ENCODE measurements around the gene TRPM6.
"Not testable (repeated sequence)": the region's sequence is repeated elsewhere in the genome, so short reads cannot be mapped to it uniquely, and the experiment has no call there.

Gene TRPM6

DNA sequence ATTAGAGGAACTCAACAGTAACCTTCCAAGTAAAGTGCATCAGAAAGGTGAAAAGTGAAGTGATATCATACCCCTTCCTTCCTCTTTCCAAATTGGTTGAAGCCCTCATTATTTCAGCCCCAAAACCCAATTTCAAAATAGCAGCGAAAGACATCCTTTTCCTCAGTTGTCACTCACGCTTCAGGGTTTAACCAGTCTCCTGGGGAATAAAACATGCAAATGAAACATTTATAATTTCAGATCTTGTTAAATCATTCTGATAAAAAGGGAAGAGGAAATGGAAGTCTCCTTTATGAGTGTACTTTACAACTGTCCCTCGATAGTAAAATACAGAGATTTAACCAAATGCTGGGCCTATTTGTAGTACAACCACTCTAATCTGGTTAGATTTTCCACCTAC is 22.5 kb downstream of the TRPM6 start:
- no peaks in the 10 kb centered on the region for H3K9me3 Mint-ChIP-seq
- no peak for ATAC-seq
- H3K36me3 Mint-ChIP-seq: no peaks in the 10 kb centered on the region
- H3K4me3 Mint-ChIP-seq: no peak overlapping the region
- no peak for DNase-seq (ENCODE audit: low spot score in 2 of 2)
- no peaks in the 10 kb centered on the region for H3K4me1 Mint-ChIP-seq
- no peak overlapping the region for H3K27ac Mint-ChIP-seq

DNA sequence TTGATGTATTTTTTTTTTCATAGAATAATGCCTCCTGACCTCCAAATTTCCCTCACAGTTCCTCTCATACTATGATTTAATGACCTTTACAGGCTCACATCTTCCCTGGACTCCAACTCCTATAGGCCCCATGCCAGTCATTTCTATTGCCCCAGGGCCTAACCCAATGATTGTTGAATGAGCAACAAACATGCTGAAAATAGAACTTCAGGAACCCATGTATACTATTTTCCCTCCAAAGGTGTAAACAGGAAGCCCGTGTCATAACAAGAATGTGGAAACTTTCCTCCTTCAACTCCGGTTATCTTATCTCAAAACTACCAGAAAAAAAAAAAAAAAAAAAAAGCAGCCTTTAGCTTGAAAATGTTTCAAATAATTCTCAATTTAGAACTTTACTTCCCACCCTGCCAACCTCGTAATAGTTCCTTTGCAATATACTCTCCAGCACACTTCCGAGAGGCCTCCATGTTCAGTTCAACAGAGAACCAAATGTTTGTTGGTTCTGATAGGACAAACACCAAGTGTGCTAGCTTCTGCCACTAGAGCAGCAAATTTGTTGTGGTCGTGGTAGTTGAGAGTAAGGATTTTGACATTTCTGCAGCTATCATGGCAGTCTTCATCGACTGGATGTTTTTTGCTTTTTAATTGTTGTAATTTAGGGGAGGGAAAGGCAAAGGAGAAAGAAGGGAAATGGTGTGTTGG is 25.8 kb downstream of the TRPM6 start:
- no peak overlapping the region for H3K4me3 Mint-ChIP-seq
- H3K36me3 Mint-ChIP-seq: no peaks in the 10 kb centered on the region
- no peaks in the 10 kb centered on the region for H3K4me1 Mint-ChIP-seq
- ATAC-seq (no peak), DNase-seq (ENCODE audit: low spot score in 2 of 2) (no peak)
- H3K27ac Mint-ChIP-seq: no peak overlapping the region
- no peaks in the 10 kb centered on the region for H3K9me3 Mint-ChIP-seq

DNA sequence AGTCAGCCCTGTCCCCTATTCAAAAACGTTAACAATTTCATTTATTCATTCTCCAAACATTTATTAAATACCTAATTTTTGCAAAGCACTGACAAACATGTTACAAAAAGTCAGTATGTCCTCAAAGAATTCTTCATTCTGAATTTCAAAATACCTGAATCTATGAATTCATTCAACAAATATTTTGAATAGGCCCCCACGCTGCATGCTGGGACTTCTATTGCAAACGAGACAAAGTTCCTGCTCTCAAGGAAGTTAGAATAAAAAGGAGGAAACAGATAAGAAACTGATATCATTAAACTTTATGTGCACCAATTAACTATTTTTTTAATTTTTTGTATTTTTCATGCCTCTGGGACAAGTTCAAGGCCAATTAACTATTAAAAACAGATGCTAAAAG is 26.6 kb downstream of the TRPM6 start:
- ATAC-seq (no peak), DNase-seq (ENCODE audit: low spot score in 2 of 2) (no peak)
- H3K9me3 Mint-ChIP-seq: no peaks in the 10 kb centered on the region
- H3K4me3 Mint-ChIP-seq: no peak overlapping the region
- H3K4me1 Mint-ChIP-seq: no peaks in the 10 kb centered on the region
- H3K36me3 Mint-ChIP-seq: no peaks in the 10 kb centered on the region
- no peak overlapping the region for H3K27ac Mint-ChIP-seq

DNA sequence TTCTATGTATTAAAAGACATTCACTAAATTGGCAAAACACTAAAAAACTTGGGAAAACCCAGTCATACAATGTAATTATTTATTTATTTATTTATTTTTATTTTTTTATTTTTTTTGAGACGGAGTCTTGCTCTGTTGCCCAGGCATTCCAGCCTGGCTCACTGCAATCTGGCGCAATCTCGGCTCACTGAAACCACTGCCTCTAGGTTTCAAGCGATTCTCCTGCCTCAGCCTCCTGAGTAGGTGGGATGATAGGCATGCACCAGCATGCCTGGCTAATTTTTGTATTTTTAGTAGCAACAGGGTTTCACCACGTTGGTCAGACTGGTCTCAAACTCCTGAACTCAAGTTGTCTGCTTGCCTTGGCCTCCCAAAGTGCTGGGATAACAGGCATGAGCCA is 27.5 kb downstream of the TRPM6 start:
- not testable (repeated sequence) for DNase-seq (ENCODE audit: low spot score in 2 of 2); H3K4me3 Mint-ChIP-seq; H3K9me3 Mint-ChIP-seq; ATAC-seq; H3K36me3 Mint-ChIP-seq; H3K4me1 Mint-ChIP-seq; H3K27ac Mint-ChIP-seq

DNA sequence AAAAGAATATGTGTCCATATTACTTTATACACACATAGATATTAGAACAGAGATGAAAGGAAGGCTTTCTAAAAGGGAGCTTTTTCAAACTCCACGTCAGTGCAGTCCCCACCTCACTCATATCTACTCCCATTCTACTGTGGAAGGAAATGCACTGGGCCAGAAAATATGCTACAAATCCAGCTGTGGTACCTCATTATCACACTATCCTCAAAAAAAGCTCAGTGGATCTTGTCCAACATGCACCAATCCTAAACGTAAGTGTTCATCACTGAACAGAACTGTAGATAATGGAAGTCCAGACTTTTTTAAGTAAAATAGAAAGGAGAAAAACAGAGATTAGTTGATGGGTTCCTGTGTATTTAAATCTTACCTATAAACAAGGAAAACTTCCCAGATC is 27.9 kb downstream of the TRPM6 start:
- H3K36me3 Mint-ChIP-seq: no peaks in the 10 kb centered on the region
- H3K4me1 Mint-ChIP-seq: no peaks in the 10 kb centered on the region
- DNase-seq (ENCODE audit: low spot score in 2 of 2) (no peak), ATAC-seq (no peak)
- no peaks in the 10 kb centered on the region for H3K9me3 Mint-ChIP-seq
- no peak overlapping the region for H3K27ac Mint-ChIP-seq
- no peak overlapping the region for H3K4me3 Mint-ChIP-seq

DNA sequence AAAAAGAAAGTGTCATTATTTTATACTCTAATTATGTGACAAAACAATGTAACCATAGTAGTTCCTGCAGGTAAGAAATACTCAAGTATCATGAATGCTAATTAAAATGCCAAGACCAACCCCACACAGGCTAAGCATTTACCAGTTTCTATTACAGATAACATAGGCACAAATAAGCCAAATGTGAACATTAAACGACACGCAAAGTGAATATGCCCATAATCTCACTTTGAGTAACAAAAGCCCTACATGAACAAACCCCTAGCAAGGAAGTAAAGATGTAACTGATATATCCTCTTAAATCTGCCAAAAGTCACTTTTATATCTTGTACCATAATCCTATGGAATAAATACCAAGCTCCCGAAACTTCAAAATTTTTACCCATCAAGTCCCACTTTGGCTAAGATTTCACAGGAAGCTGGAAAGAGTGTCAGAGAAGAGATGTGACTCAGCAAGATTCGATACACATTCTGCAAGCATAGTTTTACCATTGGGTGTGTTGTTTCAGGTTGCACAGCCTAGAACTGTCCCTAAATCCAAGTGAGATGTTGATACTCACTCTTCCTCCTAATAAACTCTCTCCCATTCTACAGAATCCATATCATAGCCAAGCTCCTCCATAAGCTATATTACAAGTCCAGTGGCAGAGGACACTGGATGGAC is 28.8 kb downstream of the TRPM6 start:
- Mint-ChIP-seq H3K4me1 (no peaks in the 10 kb centered on the region), H3K9me3 (no peaks in the 10 kb centered on the region), H3K4me3 (no peak overlapping the region), H3K36me3 (no peaks in the 10 kb centered on the region), H3K27ac (no peak overlapping the region)
- DNase-seq (ENCODE audit: low spot score in 2 of 2) (no peak), ATAC-seq (peak; percentile 55)

DNA sequence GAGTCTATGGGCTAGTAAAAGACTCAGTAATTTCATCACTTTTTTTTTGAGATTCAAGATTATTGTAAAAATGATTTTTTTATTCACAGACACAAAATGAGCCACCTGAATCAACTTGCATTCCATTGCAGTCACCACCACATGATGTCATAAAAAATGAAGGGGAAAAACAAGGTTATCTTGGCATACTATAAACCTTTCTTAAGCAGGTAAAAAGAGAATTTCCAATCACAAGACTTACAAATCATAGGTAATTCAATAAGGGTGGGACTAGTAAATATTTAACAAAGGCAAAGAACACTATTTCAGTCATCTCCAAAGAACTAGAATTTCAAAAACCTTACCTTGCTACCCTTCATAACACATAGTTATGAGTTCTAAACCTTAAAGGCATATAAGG is 30.7 kb downstream of the TRPM6 start:
- ATAC-seq (no peak), DNase-seq (ENCODE audit: low spot score in 2 of 2) (no peak)
- H3K36me3 Mint-ChIP-seq: no peaks in the 10 kb centered on the region
- H3K9me3 Mint-ChIP-seq: no peaks in the 10 kb centered on the region
- no peak overlapping the region for H3K4me3 Mint-ChIP-seq
- H3K27ac Mint-ChIP-seq: no peak overlapping the region
- no peaks in the 10 kb centered on the region for H3K4me1 Mint-ChIP-seq

DNA sequence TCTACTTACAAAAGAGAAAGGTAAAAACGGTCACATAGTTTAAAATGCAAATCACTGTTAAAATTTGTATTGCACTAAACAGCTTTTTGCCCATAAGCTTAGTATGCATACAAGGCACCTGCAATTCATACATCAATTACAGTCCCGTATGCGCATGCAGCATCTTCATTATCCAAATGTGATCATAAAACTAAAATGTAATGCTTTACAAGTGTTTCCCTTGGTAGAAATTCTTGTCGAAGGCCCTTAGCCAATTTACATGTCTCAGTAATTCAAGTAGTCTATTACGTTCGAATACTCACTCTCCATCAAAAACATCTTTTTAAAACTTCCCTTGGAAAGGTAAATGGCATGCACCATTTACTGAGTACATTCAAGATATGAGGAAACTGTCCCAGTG is 32.6 kb downstream of the TRPM6 start:
- ATAC-seq: no peak
- DNase-seq (ENCODE audit: low spot score in 2 of 2): no peak
- no peaks in the 10 kb centered on the region for H3K9me3 Mint-ChIP-seq
- H3K4me3 Mint-ChIP-seq: no peak overlapping the region
- no peaks in the 10 kb centered on the region for H3K4me1 Mint-ChIP-seq
- H3K36me3 Mint-ChIP-seq: no peaks in the 10 kb centered on the region
- H3K27ac Mint-ChIP-seq: no peak overlapping the region

DNA sequence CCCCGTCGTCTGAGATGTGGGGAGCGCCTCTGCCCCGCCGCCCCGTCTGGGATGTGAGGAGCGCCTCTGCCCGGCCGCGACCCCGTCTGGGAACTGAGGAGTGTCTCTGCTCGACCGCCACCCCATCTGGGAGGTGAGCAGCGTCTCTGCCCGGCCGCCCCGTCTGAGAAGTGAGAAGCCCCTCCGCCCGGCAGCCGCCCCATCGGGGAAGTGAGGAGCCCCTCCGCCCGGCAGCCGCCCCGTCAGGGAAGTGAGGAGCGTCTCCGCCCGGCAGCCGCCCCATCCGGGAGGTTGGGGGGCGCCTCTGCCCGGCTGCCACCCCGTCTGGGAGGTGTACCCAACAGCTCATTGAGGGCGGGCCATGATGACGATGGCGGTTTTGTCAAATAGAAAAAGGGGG is 34.7 kb downstream of the TRPM6 start:
- H3K4me3 Mint-ChIP-seq; H3K27ac Mint-ChIP-seq; DNase-seq (ENCODE audit: low spot score in 2 of 2); H3K36me3 Mint-ChIP-seq; H3K9me3 Mint-ChIP-seq; H3K4me1 Mint-ChIP-seq; ATAC-seq: not testable (repeated sequence)

DNA sequence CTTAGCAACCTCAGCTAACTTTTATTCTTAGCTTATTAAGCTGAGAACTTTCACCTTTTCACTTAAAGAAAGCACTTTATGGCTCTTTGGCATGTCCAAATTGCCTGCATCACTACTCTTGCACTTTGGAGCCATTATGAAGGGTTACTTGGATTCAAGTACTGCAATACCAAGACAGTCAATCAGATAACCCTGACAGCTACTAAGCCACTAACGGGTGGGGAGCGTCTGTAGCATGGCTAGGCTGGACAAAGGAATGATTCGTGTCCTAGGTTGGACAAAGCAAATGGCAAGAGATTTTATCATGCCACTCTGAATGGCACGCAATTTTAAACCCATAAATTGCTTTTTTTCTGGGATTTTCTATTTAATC is 39.6 kb downstream of the TRPM6 start:
- Mint-ChIP-seq H3K9me3 (no peaks in the 10 kb centered on the region), H3K4me3 (no peak overlapping the region), H3K4me1 (peaks cover 7% of the 10 kb centered on the region), H3K27ac (no peak overlapping the region), H3K36me3 (no peaks in the 10 kb centered on the region)
- ATAC-seq (no peak), DNase-seq (ENCODE audit: low spot score in 2 of 2) (no peak)

DNA sequence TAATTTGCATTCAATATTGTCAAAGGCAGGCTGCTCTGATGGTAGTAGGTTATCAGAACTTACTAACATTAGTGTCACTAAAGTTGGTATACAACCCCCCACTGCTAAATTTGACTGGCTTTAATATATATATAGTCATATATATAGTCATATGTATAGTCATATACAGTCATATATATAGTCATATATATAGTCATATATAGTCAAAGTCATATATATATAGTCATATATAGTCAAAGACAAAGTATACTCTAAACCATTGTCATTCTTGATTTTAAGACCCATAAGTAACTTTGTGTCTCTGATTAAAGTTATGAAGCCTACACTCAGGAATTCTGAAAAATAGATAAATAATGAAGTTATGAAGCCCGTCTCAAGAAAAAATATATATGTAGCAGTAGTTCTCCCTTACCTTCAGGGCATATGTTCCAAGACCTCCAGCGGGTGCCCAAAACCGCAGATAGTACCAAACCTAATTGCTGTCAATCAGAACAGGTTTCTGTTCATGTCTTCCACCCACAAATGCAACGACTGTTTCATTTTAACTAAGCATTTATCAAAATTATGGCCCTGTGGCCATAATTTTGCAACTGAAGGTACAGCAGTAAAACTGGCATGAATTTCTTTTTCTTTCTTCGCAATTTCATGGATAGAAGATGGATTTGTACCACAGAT is 40.1 kb downstream of the TRPM6 start:
- Mint-ChIP-seq H3K36me3 (no peaks in the 10 kb centered on the region), H3K4me3 (no peak overlapping the region), H3K9me3 (no peaks in the 10 kb centered on the region)

DNA sequence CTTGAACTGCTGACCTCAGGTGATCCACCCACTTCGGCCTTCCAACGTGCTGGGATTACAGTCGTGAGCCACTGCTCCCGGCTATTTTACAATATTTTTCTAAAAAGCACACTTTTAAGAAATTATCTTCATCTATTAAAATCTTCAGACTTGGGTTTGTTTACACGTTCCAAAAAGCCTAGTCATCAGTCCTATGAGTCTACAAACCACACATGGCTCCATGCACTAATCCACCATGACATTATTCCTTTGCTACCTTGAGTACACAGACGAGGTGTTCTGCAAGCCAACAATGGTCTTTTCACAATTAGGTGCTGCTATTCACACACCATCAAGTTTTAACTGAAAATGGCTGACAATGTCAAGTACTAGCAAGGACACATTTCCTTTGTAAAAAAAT is 41.0 kb downstream of the TRPM6 start:
- H3K36me3 Mint-ChIP-seq: no peaks in the 10 kb centered on the region
- ATAC-seq (no peak), DNase-seq (ENCODE audit: low spot score in 2 of 2) (no peak)
- H3K4me3 Mint-ChIP-seq: no peak overlapping the region
- H3K4me1 Mint-ChIP-seq: peaks cover 7% of the 10 kb centered on the region
- no peaks in the 10 kb centered on the region for H3K9me3 Mint-ChIP-seq
- H3K27ac Mint-ChIP-seq: no peak overlapping the region

More for the DNA sequence above, 40.1 kb downstream of the TRPM6 start:
- peaks cover 7% of the 10 kb centered on the region for H3K4me1 Mint-ChIP-seq
- H3K27ac Mint-ChIP-seq: no peak overlapping the region
- ATAC-seq (peak; percentile 73), DNase-seq (ENCODE audit: low spot score in 2 of 2) (no peak)

DNA sequence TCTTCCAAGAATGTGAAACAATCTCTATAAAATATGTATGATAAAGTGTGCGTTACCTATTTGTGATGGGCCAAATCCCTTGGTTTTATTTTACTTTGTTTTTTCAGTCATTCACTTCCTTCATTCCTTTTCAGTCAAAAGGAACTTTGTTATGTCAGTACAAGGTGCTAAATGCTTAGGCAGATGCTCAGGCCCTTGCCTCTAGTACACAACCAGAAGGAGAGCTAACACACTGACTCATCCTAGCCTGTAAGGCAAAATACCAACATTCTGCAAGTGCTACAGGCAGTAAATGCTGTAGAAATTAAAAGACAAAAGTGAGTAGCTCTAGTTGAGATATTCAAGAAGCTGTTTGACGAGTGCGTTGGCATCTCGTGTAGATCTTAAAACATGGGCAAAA is 49.4 kb downstream of the TRPM6 start:
- ATAC-seq (no peak), DNase-seq (ENCODE audit: low spot score in 2 of 2) (no peak)
- Mint-ChIP-seq H3K36me3 (no peaks in the 10 kb centered on the region), H3K4me1 (no peaks in the 10 kb centered on the region), H3K4me3 (no peak overlapping the region), H3K9me3 (no peaks in the 10 kb centered on the region), H3K27ac (no peak overlapping the region)

DNA sequence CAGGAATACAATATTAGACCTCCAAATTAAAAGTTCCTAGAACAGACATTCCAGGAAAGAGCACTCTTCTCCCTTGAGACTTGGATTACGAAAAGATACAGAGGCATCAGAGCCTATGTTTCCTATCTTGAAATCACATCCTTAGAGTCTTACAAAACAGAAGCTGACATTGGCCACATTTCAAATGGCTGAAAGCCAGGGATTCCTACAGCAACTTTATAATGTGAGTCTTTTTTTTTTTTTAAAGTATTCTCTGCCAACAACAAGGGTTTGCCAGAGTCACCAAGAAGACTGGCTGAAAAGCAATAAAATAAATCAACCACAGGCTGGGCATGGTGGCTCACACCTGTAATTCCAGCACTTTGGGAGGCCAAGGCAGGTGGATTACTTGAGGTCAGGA is 63.1 kb downstream of the TRPM6 start:
- no peak overlapping the region for H3K27ac Mint-ChIP-seq
- H3K9me3 Mint-ChIP-seq: no peaks in the 10 kb centered on the region
- no peak for ATAC-seq
- no peak overlapping the region for H3K4me3 Mint-ChIP-seq
- no peaks in the 10 kb centered on the region for H3K4me1 Mint-ChIP-seq
- no peak for DNase-seq (ENCODE audit: low spot score in 2 of 2)
- no peaks in the 10 kb centered on the region for H3K36me3 Mint-ChIP-seq

DNA sequence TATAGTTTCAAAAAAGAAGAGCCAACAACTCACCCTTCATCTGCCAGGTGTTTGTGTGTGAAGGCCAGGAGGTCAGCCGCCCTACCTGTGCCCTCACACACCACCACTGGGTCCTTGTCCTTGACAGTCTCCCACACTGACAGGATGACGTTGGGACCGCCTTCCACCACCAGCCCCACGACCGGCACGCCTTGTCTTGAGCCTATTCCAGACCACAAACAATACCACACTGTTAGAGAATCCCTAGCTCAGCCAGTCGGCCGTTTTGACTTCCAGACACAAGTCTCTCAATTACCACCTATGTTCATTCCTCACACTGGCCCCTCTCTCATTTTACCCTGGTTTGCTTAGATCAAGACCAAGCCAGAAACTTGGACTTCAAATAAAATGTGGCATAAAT is 66.1 kb downstream of the TRPM6 start:
- Mint-ChIP-seq H3K27ac (no peak overlapping the region), H3K4me1 (no peaks in the 10 kb centered on the region)

DNA sequence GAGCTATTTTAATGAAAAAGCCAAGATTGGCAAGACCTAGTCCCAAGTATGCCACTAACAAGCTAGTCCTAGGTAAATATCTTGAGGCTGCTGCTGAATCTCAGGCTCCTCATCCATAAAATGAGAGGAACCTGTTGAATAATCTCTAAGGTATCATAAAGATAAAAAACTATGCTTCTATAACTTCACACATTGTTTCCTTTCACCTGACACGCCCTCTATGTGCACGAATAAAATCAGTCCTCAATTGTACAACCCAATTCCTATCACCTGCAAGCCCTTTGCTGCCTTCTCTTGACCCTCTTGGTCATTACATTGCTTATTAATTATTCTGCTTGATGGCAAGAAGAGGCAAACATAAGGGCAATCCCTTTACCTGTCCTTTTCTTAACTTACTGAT is 69.9 kb downstream of the TRPM6 start:
- Mint-ChIP-seq H3K36me3 (no peaks in the 10 kb centered on the region), H3K4me1 (no peaks in the 10 kb centered on the region), H3K27ac (no peak overlapping the region), H3K4me3 (no peak overlapping the region), H3K9me3 (no peaks in the 10 kb centered on the region)
- DNase-seq (ENCODE audit: low spot score in 2 of 2) (no peak), ATAC-seq (no peak)

More for the DNA sequence above, 66.1 kb downstream of the TRPM6 start:
- no peak overlapping the region for H3K4me3 Mint-ChIP-seq
- DNase-seq (ENCODE audit: low spot score in 2 of 2): no peak
- H3K36me3 Mint-ChIP-seq: no peaks in the 10 kb centered on the region
- no peaks in the 10 kb centered on the region for H3K9me3 Mint-ChIP-seq
- ATAC-seq: no peak

Data from stimulated activated effector memory CD8-positive, alpha-beta T cell treated with anti-CD3 and anti-CD28 coated beads, Interleukin-12 subunit alpha, Interleukin-12 subunit beta, amount 100 ng/mL, for 72 hours (primary cell).